ENCODE measurements around the gene UBALD2. TPM values are rescaled to one million over a fixed set of nuclear protein-coding genes. Genes with fewer than 3 reads are reported as not detected.

Gene UBALD2
- total and polyA plus RNA-seq, 2 of the 8 experiments (the other 6 are each of a cell fraction or from before 2014, with no cell fraction given): 17.8 to 22.6 TPM

DNA sequence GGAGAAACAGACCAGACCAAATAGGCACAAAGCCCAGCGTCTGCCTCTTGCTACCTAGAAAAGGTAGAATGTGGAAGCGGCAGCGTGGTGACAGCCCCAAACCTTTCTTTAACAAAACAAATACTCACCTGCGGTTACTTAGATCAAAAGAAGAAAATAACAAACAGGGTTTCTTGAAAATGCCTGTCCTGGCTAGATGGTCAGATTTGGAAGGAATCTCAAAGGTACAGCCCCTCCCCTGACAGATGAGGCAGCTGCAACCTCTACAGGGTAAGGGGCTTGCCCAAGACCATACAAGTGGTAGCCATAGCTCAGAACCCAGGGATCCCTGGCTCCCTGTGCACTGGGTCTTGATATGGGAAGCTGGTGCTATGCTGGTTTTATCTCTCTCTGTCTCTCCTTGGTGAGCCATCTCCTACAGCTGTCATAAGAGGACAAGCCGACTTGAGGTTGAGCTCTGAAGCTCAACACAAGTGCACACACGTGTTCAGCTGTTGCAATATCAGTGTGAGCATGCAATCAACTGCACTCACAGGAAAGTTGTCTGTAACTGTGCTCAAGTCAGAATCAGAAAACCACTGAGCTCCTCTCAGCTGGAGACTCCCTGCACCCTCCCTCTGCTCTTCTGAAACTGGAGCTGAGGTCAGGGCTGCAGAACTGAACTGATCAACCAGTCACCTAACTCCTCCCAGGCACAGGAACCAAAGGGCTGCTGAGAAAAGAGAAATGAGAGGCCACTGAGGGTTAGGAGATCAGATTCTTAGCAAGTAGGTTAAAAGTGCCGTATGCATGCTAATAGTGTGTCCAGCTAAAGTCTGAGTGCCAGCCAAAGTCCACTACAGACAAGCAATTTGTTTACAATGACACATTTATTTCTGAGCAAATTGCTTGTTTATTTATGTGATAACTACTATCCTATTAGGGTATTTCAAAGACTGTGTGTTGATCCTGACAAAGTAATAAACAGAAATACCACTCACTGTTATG lies 18.8 kb upstream of the UBALD2 start:
- DNase-seq (ENCODE audit: low read depth in 1 of 2, low spot score in 2 of 2): no peak
- H2BK20ac ChIP-seq (ENCODE audit: low read length): no peak overlapping the region
- no peak overlapping the region for H4K91ac ChIP-seq (replicated peaks; ENCODE audit: insufficient read length, low read length)
- no peak overlapping the region for H2BK120ac ChIP-seq (replicated peaks; ENCODE audit: low read depth, low read length)
- ChIA-PET CTCF (ENCODE audit: partially characterized antibody) (interaction anchor here (0.6 to 7.5 kb wide), 18 partner anchors 8 to 416 kb away, joined by 3 to 49 read pairs (median 4); no protein-coding TSS in a partner anchor), POLR2A (ENCODE audit: partially characterized antibody) (interaction anchor here (1.4 to 1.8 kb wide), 2 partner anchors 19 to 24 kb away, joined by 5 to 6 read pairs; partner anchors contain the start of gene UBALD2)
- H3K27ac ChIP-seq (ENCODE audit: low read depth, low read length): no peak overlapping the region
- WGBS, 2 experiments (ENCODE audit: extremely low coverage in 1 of 2, insufficient coverage in 1 of 2, insufficient read length in 1 of 2, insufficient replicate concordance in 2 of 2, low coverage in 1 of 2, low lambda C conversion rate in 2 of 2, missing lambda C conversion rate in 1 of 2): 92% methylated on average over 7 of the region's 7 CpGs; no CpG with 5 or more reads in 1 of the 2 experiments
- no peak overlapping the region for H2AK5ac ChIP-seq (ENCODE audit: low read depth, low read length)
- TF ChIP-seq SIRT6 (IDR thresholded peaks at IDR 0.05; ENCODE audit: low read length) (no peak), SP1 (IDR thresholded peaks at IDR 0.05; ENCODE audit: low read depth, low read length) (no peak), RFX5 (IDR thresholded peaks at IDR 0.05; ENCODE audit: borderline replicate concordance, low read depth, low read length) (no peak), RXRA (IDR thresholded peaks at IDR 0.05; ENCODE audit: insufficient read depth, low read depth, low read length) (no peak), BACH1 (IDR thresholded peaks at IDR 0.05; ENCODE audit: low read length) (no peak), JUN (IDR thresholded peaks at IDR 0.05; ENCODE audit: low read depth, low read length) (no peak), CBX8 (IDR thresholded peaks at IDR 0.05; ENCODE audit: borderline replicate concordance, low read depth, low read length) (no peak), TBP (IDR thresholded peaks at IDR 0.05; ENCODE audit: low read depth, low read length) (no peak), HDAC2 (IDR thresholded peaks at IDR 0.05; ENCODE audit: borderline replicate concordance in 1 of 2, low read depth in 2 of 2, low read length in 2 of 2) (no peak), SAP30 (IDR thresholded peaks at IDR 0.05; ENCODE audit: insufficient read depth, insufficient replicate concordance, low read length) (no peak), SRF (IDR thresholded peaks at IDR 0.05; ENCODE audit: low read depth, low read length) (no peak)
- no peak overlapping the region for H2BK5ac ChIP-seq (ENCODE audit: low read depth, low read length)
- 0 out of 2 replicates have a peak overlapping the region, but pooled peaks have one; percentile 5 for H2AFZ ChIP-seq (ENCODE audit: low read length)
- H3K79me1 ChIP-seq (ENCODE audit: low read depth, low read length): no peaks in the 10 kb centered on the region
- H3K56ac ChIP-seq (replicated peaks; ENCODE audit: insufficient read length, low read depth, low read length): no peak overlapping the region
- H4K20me1 ChIP-seq (replicated peaks in 1 of 2; ENCODE audit: control insufficient read depth in 1 of 2, insufficient read depth in 2 of 2, low read length in 2 of 2): no peaks in the 10 kb centered on the region
- H3K18ac ChIP-seq (ENCODE audit: extremely low read depth, low read length): no peak overlapping the region; the same call in 1 of the 2 replicates
- H3K9ac ChIP-seq (replicated peaks in 1 of 4; ENCODE audit: extremely low read depth in 1 of 4, low read depth in 3 of 4, low read length in 3 of 4): no peak overlapping the region; a peak in 1 of 7 replicates
- no peak for FAIRE-seq
- no peak overlapping the region for H3K14ac ChIP-seq (ENCODE audit: insufficient read length)
- no peak overlapping the region; the same call in 1 of the 2 replicates for H4K8ac ChIP-seq (ENCODE audit: extremely low read depth, insufficient read depth, low read length)
- H3K23ac ChIP-seq (ENCODE audit: insufficient read length): no peak overlapping the region
- H3K27me3 ChIP-seq (replicated peaks in 1 of 4; ENCODE audit: control insufficient read depth in 3 of 4, extremely low read depth in 1 of 4, insufficient read depth in 3 of 4, low read length in 3 of 4): peaks cover 0 to 13% (median 12%) of the 10 kb centered on the region in 4 experiments; a peak in 6 of 7 replicates
- no peaks in the 10 kb centered on the region for H3K9me3 ChIP-seq (ENCODE audit: insufficient read depth in 2 of 2, low read depth in 1 of 2, low read length in 1 of 2)
- no peak overlapping the region for H2BK12ac ChIP-seq (ENCODE audit: low read depth, low read length)
- no peak overlapping the region for H3K4ac ChIP-seq (replicated peaks; ENCODE audit: insufficient read length, low read depth, low read length)
- H4K5ac ChIP-seq (ENCODE audit: insufficient read length, low read depth, low read length): no peak overlapping the region
- H3K36me3 ChIP-seq (ENCODE audit: control insufficient read depth in 2 of 4, insufficient read depth in 4 of 4, low read length in 3 of 4): no peaks in the 10 kb centered on the region
- no peaks in the 10 kb centered on the region for H3K23me2 ChIP-seq (ENCODE audit: low read depth, low read length)
- H3K4me3 ChIP-seq (ENCODE audit: extremely low read depth in 1 of 4, insufficient read depth in 2 of 4, low read depth in 3 of 4, low read length in 4 of 4): no peak overlapping the region
- H3K4me1 ChIP-seq (replicated peaks in 1 of 4; ENCODE audit: control insufficient read depth in 3 of 4, insufficient read depth in 4 of 4, low read length in 3 of 4): peaks cover 0 to 4% (median 1%) of the 10 kb centered on the region in 4 experiments; a peak in 3 of 7 replicates
- no peak overlapping the region for H3K4me2 ChIP-seq (ENCODE audit: insufficient read depth in 1 of 2, low read depth in 2 of 2, low read length in 2 of 2)
- 0 out of 2 replicates have a peak overlapping the region, but pooled peaks have one; percentile 73 for H2BK15ac ChIP-seq (ENCODE audit: low read length)
- H3K79me2 ChIP-seq (ENCODE audit: control insufficient read depth in 1 of 2, insufficient read depth in 2 of 2, low read length in 2 of 2): no peaks in the 10 kb centered on the region

All from H1 (cell line).